ENCODE data around the gene TLCD3B. TPM values are rescaled to one million over a fixed set of nuclear protein-coding genes. Genes with fewer than 3 reads are reported as not detected.

TLCD3B gene
- total and polyA plus RNA-seq, 2 of the 4 experiments (the other 2 are of a cell fraction) = 0.19 TPM; not detected in 1

GRCh38 chr16:30076276-30076791 lies 45.3 kb upstream of the TLCD3B start:
- no TSS peak for BruUV-seq (replicated peaks)
- peak overlapping the region; percentile 20; the same call in 1 of the 2 replicates for H3K56ac ChIP-seq (ENCODE audit: extremely low read depth, insufficient read depth, low read length)
- H2AFZ ChIP-seq (replicated peaks; ENCODE audit: low read length, poor library complexity) = peak overlapping the region; percentile 96
- H2BK5ac ChIP-seq (ENCODE audit: low read depth, low read length, poor library complexity, severe bottlenecking) = peak overlapping the region; percentile 70
- H3K27me3 ChIP-seq (ENCODE audit: control insufficient read depth, insufficient read depth, low read length) = no peaks in the 10 kb centered on the region
- peak overlapping the region; percentile 63 for H2AK9ac ChIP-seq (replicated peaks; ENCODE audit: low read depth, low read length, poor library complexity)
- peak overlapping the region; percentile 88 for H3K27ac ChIP-seq (ENCODE audit: insufficient read depth, low read length)
- peaks cover 33 to 56% of the 10 kb centered on the region in 2 experiments for H3K79me1 ChIP-seq (ENCODE audit: low read depth in 1 of 2, low read length in 2 of 2)
- H3K9me3 ChIP-seq (ENCODE audit: control insufficient read depth, insufficient read depth, low read length) = no peaks in the 10 kb centered on the region
- no peak for DNase-seq
- H4K8ac ChIP-seq (ENCODE audit: low read depth in 2 of 2, low read length in 2 of 2) = peak overlapping the region; percentile 20 to 26; a peak in 3 of 4 replicates
- ChIA-PET CTCF (interaction anchor here (1.0 kb wide), 1 partner anchor 15 kb away, joined by 4 read pairs; the partner anchor contains the start of gene TBX6), POLR2A (ENCODE audit: unreplicated experiment) (interaction anchor here (0.5 to 0.9 kb wide), 2 partner anchors 11 to 12 kb away, joined by 4 to 5 read pairs; partner anchors contain the start of gene ALDOA)
- in situ Hi-C loops (cut with MboI; ENCODE audit: low sequenced_read_pairs) (loop anchor here (10.0 kb wide), 1 partner anchor 328 kb away; the partner anchor contains the start of gene ZNF771), intact Hi-C loops (cut with micrococcal nuclease) (no loop called here), dilution Hi-C loops (cut with HindIII; ENCODE audit: low sequenced_read_pairs, unreplicated experiment) (no loop called here)
- peak overlapping the region; percentile 99 for H3K4me2 ChIP-seq (ENCODE audit: low read depth, low read length)
- 0 out of 3 replicates have a peak overlapping the region, but pooled peaks have one; percentile 20 for H2BK15ac ChIP-seq (ENCODE audit: low read depth, low read length)
- peaks cover 47% of the 10 kb centered on the region for H4K20me1 ChIP-seq (ENCODE audit: insufficient read depth, low read length)
- H4K5ac ChIP-seq (ENCODE audit: low read depth, low read length) = peak overlapping the region; percentile 14; the same call in 1 of the 2 replicates
- no peak overlapping the region for H2BK120ac ChIP-seq (ENCODE audit: low read depth, low read length)
- H3K9me1 ChIP-seq (ENCODE audit: insufficient read depth, low read length) = no peaks in the 10 kb centered on the region
- peak overlapping the region; percentile 80 for H3K4ac ChIP-seq (ENCODE audit: low read depth, low read length)
- no peak overlapping the region for H3K18ac ChIP-seq (ENCODE audit: low read depth, low read length)
- ATAC-seq (ENCODE audit: low read depth) = peak; percentile 27
- H2AK5ac ChIP-seq (ENCODE audit: low read depth, low read length) = peak overlapping the region; percentile 95
- 0% methylated on average over 21 of the region's 33 CpGs; no CpG with 5 or more reads in 1 of the 2 experiments for WGBS, 2 experiments (ENCODE audit: extremely low coverage in 2 of 2, insufficient read length in 1 of 2)
- H3K23ac ChIP-seq (ENCODE audit: low read depth, low read length) = peak overlapping the region; percentile 80; the same call in 1 of the 2 replicates
- H2BK20ac ChIP-seq (ENCODE audit: low read depth, low read length) = no peak overlapping the region
- H3K9ac ChIP-seq (ENCODE audit: low read depth, low read length) = peak overlapping the region; percentile 89
- peaks cover 11% of the 10 kb centered on the region for H3K4me1 ChIP-seq (ENCODE audit: control insufficient read depth, insufficient read depth, low read length)
- H4K91ac ChIP-seq (ENCODE audit: insufficient read depth, low read depth, low read length) = peak overlapping the region; percentile 48; the same call in 1 of the 2 replicates
- peak overlapping the region; percentile 70; the same call in 1 of the 2 replicates for H3K14ac ChIP-seq (replicated peaks; ENCODE audit: low read depth, low read length)
- H3K4me3 ChIP-seq (ENCODE audit: insufficient read depth, low read depth, low read length) = peak overlapping the region; percentile 85
- H3K36me3 ChIP-seq (ENCODE audit: control insufficient read depth, insufficient read depth, low read length) = peaks cover 51% of the 10 kb centered on the region
- TF ChIP-seq SMC3 (IDR thresholded peaks at IDR 0.05; ENCODE audit: low read depth, low read length) = no peak
- no peak for TF ChIP-seq FOS (IDR thresholded peaks at IDR 0.05; ENCODE audit: low read depth, low read length)
- TF ChIP-seq CHD1 (IDR thresholded peaks at IDR 0.05; ENCODE audit: low read depth, low read length) = no peak
- TF ChIP-seq MAZ (IDR thresholded peaks at IDR 0.05; ENCODE audit: borderline replicate concordance, low read depth, low read length) = no peak
- TF ChIP-seq POLR2A (IDR thresholded peaks at IDR 0.05; ENCODE audit: low read depth, low read length) = no peak
- no peak for TF ChIP-seq BHLHE40 (IDR thresholded peaks at IDR 0.05; ENCODE audit: low read depth, low read length)
- TF ChIP-seq MAFK (IDR thresholded peaks at IDR 0.05; ENCODE audit: low read depth, low read length) = no peak
- TF ChIP-seq RFX5 (IDR thresholded peaks at IDR 0.05; ENCODE audit: low read depth, low read length) = no peak
- TF ChIP-seq CTCF (conservative IDR thresholded peaks at IDR 0.05; ENCODE audit: low read depth, low read length) = no peak
- TF ChIP-seq ELK1 (IDR thresholded peaks at IDR 0.05; ENCODE audit: borderline replicate concordance, low read depth, low read length) = no peak
- no peak for TF ChIP-seq RCOR1 (IDR thresholded peaks at IDR 0.05; ENCODE audit: insufficient replicate concordance, low read length)
- no peak for TF ChIP-seq NFE2L2 (IDR thresholded peaks at IDR 0.05; ENCODE audit: low read depth, low read length)
- no peak for TF ChIP-seq MXI1 (IDR thresholded peaks at IDR 0.05; ENCODE audit: borderline replicate concordance, low read depth, low read length)
- no peak for TF ChIP-seq CEBPB (IDR thresholded peaks at IDR 0.05; ENCODE audit: low read depth, low read length)
- TF ChIP-seq RAD21 (IDR thresholded peaks at IDR 0.05; ENCODE audit: low read length) = no peak
